ENCODE results near the gene CST9. TPM values are rescaled to one million over a fixed set of nuclear protein-coding genes. Genes with fewer than 3 reads are reported as not detected.

The CST9 gene
- total and polyA plus RNA-seq, 10 of the 15 experiments (the other 5 are each of a cell fraction or from before 2014, with no cell fraction given), result not detected

DNA sequence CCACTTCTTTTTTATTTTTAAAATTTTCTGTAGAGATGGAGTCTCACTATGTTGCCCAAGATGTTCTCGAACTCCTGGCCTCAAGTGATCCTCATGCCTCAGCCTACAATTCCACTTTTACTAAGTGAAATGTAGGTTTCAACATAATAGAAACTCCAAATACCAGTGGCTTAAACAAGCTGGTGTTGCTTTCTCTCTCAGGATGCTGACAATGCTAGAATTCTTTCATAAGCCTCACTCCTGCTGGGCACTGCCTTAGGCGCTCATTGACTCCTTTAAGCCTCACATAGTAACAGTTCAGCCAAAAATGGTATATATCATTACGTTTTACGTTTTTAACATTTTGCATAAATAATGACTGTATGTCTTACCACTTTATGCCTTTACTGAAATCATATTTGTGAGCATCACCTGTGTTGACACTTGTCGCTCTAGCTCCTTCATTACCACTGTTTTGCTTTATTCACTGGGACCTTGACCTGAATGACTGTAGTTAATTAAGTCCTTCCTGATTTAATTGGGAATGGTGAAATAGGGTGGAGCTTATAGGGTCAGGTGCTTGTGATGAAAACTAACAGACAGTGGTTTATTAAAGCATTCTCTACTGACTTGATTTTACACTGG is 3.9 kb upstream of the CST9 start:
- intact Hi-C loops (cut with micrococcal nuclease; ENCODE audit: unreplicated experiment), result loop anchor here (10.0 kb wide), 1 partner anchor 915 kb away; no protein-coding TSS in a partner anchor
- 36% methylated on average over 5 of the region's 5 CpGs for WGBS (ENCODE audit: insufficient coverage, insufficient replicate concordance, low lambda C conversion rate, missing lambda C conversion rate)
- SMC1A ChIA-PET (ENCODE audit: uncharacterized antibody, unreplicated experiment), result no interaction called here
- Histone ChIP-seq H3K4me2 (ENCODE audit: control insufficient read depth, insufficient read depth) (no peak overlapping the region), H3K27ac (ENCODE audit: control insufficient read depth, insufficient read depth) (no peak overlapping the region), H3K79me2 (ENCODE audit: control insufficient read depth, insufficient read depth, low read length) (no peaks in the 10 kb centered on the region), H3K36me3 (ENCODE audit: control insufficient read depth in 2 of 2, insufficient read depth in 2 of 2, low read length in 1 of 2) (no peaks in the 10 kb centered on the region), H2AFZ (ENCODE audit: control insufficient read depth, low read depth, low read length) (no peak overlapping the region), H3K9ac (ENCODE audit: control insufficient read depth, insufficient read depth, low read length) (no peak overlapping the region), H4K20me1 (ENCODE audit: control insufficient read depth, insufficient read depth) (no peaks in the 10 kb centered on the region), H3K4me1 (ENCODE audit: control insufficient read depth, insufficient read depth, low read length) (no peaks in the 10 kb centered on the region), H3K9me3 (replicated peaks; ENCODE audit: control insufficient read depth, insufficient read depth, low read length) (no peaks in the 10 kb centered on the region), H3K4me3 (no peak overlapping the region), H3K27me3 (replicated peaks in 1 of 2; ENCODE audit: control insufficient read depth in 2 of 2, insufficient read depth in 2 of 2, low read length in 1 of 2) (no peaks in the 10 kb centered on the region)
- POLR2A ChIA-PET, result no interaction called here
- no TSS peak for BruUV-seq (replicated peaks)
- CTCF ChIA-PET, result interaction anchor here (1.2 to 4.1 kb wide), 2 partner anchors 10 to 167 kb away, joined by 3 to 44 read pairs; no protein-coding TSS in a partner anchor
- TF ChIP-seq STAT1 (conservative IDR thresholded peaks at IDR 0.05) (no peak), ZNF207 (IDR thresholded peaks at IDR 0.05; ENCODE audit: borderline replicate concordance) (no peak), TARDBP (IDR thresholded peaks at IDR 0.05; ENCODE audit: borderline replicate concordance) (no peak), SMAD1 (IDR thresholded peaks at IDR 0.05; ENCODE audit: low read depth, partially characterized antibody) (no peak), TCF3 (IDR thresholded peaks at IDR 0.05; ENCODE audit: borderline replicate concordance, insufficient read depth, low read depth, low read length) (no peak), PML (IDR thresholded peaks at IDR 0.05; ENCODE audit: low read length) (no peak), BACH1 (IDR thresholded peaks at IDR 0.05; ENCODE audit: borderline replicate concordance) (no peak), DPF2 (IDR thresholded peaks at IDR 0.05) (no peak), POLR2AphosphoS5 (IDR thresholded peaks at IDR 0.05; ENCODE audit: low read length) (no peak), MXI1 (IDR thresholded peaks at IDR 0.05; ENCODE audit: low read depth, low read length) (no peak), POLR2A (IDR thresholded peaks at IDR 0.05; ENCODE audit: low read depth, low read length) (no peak), ZZZ3 (IDR thresholded peaks at IDR 0.05; ENCODE audit: control insufficient read depth, insufficient read length, low read depth) (no peak), RAD21 (IDR thresholded peaks at IDR 0.05; ENCODE audit: insufficient read depth, low read depth, low read length) (no peak)
- TF ChIP-seq, protein P1, sequence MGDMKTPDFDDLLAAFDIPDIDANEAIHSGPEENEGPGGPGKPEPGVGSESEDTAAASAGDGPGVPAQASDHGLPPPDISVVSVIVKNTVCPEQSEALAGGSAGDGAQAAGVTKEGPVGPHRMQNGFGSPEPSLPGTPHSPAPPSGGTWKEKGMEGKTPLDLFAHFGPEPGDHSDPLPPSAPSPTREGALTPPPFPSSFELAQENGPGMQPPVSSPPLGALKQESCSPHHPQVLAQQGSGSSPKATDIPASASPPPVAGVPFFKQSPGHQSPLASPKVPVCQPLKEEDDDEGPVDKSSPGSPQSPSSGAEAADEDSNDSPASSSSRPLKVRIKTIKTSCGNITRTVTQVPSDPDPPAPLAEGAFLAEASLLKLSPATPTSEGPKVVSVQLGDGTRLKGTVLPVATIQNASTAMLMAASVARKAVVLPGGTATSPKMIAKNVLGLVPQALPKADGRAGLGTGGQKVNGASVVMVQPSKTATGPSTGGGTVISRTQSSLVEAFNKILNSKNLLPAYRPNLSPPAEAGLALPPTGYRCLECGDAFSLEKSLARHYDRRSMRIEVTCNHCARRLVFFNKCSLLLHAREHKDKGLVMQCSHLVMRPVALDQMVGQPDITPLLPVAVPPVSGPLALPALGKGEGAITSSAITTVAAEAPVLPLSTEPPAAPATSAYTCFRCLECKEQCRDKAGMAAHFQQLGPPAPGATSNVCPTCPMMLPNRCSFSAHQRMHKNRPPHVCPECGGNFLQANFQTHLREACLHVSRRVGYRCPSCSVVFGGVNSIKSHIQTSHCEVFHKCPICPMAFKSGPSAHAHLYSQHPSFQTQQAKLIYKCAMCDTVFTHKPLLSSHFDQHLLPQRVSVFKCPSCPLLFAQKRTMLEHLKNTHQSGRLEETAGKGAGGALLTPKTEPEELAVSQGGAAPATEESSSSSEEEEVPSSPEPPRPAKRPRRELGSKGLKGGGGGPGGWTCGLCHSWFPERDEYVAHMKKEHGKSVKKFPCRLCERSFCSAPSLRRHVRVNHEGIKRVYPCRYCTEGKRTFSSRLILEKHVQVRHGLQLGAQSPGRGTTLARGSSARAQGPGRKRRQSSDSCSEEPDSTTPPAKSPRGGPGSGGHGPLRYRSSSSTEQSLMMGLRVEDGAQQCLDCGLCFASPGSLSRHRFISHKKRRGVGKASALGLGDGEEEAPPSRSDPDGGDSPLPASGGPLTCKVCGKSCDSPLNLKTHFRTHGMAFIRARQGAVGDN (IDR thresholded peaks at IDR 0.05), result no peak
- TF ChIP-seq, protein P2, sequence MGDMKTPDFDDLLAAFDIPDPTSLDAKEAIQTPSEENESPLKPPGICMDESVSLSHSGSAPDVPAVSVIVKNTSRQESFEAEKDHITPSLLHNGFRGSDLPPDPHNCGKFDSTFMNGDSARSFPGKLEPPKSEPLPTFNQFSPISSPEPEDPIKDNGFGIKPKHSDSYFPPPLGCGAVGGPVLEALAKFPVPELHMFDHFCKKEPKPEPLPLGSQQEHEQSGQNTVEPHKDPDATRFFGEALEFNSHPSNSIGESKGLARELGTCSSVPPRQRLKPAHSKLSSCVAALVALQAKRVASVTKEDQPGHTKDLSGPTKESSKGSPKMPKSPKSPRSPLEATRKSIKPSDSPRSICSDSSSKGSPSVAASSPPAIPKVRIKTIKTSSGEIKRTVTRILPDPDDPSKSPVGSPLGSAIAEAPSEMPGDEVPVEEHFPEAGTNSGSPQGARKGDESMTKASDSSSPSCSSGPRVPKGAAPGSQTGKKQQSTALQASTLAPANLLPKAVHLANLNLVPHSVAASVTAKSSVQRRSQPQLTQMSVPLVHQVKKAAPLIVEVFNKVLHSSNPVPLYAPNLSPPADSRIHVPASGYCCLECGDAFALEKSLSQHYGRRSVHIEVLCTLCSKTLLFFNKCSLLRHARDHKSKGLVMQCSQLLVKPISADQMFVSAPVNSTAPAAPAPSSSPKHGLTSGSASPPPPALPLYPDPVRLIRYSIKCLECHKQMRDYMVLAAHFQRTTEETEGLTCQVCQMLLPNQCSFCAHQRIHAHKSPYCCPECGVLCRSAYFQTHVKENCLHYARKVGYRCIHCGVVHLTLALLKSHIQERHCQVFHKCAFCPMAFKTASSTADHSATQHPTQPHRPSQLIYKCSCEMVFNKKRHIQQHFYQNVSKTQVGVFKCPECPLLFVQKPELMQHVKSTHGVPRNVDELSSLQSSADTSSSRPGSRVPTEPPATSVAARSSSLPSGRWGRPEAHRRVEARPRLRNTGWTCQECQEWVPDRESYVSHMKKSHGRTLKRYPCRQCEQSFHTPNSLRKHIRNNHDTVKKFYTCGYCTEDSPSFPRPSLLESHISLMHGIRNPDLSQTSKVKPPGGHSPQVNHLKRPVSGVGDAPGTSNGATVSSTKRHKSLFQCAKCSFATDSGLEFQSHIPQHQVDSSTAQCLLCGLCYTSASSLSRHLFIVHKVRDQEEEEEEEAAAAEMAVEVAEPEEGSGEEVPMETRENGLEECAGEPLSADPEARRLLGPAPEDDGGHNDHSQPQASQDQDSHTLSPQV (IDR thresholded peaks at IDR 0.05), result no peak
- TF ChIP-seq, protein P3, sequence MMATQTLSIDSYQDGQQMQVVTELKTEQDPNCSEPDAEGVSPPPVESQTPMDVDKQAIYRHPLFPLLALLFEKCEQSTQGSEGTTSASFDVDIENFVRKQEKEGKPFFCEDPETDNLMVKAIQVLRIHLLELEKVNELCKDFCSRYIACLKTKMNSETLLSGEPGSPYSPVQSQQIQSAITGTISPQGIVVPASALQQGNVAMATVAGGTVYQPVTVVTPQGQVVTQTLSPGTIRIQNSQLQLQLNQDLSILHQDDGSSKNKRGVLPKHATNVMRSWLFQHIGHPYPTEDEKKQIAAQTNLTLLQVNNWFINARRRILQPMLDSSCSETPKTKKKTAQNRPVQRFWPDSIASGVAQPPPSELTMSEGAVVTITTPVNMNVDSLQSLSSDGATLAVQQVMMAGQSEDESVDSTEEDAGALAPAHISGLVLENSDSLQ (IDR thresholded peaks at IDR 0.05), result no peak
- no peak for ATAC-seq
- FAIRE-seq, result no peak
- in situ Hi-C loops (cut with MboI), result loop anchor here (5.0 kb wide), 1 partner anchor 172 kb away; the partner anchor contains the start of gene CSTL1
- DNase-seq (ENCODE audit: low read depth, low spot score), result no peak
- RAD21 ChIA-PET (ENCODE audit: unreplicated experiment), result interaction anchor here (1.1 to 1.3 kb wide), 2 partner anchors 168 to 268 kb away, joined by 3 to 4 read pairs; no protein-coding TSS in a partner anchor
